ENCODE measurements around the gene HOXC11.

HOXC11 gene

DNA sequence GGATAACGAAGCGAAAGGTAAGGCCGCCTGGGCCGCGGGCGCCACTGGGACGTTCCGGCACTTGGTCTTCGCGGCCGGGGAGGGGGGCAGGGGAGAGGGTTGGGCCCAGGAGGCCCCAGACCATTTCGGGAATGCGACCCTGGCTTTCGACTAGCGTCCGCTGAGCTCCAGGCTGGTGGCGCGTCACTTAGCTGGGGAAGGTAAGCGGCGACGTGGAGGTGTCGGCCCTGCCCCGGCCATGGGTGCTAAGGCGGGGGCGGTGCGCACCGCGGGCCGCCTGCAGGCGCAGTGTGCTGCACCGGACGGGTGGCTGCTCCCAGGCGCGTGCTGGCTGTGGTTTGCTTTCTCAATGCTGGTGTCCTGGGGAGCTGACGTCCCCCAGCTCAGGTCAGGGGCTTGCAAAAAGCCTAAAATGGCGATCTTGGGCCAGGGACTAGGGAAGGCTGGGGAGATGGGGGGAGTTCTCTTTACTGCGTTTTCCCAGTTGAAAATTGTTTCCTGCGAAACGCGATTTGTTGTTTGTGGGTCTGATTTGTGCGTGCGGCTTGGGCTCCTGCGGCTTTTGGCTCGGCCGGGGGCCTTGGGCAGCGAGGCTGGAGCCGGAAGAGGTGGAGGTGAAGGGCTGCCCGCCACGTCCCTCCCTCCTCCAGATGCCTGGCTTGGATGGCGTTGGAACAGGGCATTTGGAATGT, 13.2 kb downstream of the HOXC11 start:
- no peak for DNase-seq

DNA sequence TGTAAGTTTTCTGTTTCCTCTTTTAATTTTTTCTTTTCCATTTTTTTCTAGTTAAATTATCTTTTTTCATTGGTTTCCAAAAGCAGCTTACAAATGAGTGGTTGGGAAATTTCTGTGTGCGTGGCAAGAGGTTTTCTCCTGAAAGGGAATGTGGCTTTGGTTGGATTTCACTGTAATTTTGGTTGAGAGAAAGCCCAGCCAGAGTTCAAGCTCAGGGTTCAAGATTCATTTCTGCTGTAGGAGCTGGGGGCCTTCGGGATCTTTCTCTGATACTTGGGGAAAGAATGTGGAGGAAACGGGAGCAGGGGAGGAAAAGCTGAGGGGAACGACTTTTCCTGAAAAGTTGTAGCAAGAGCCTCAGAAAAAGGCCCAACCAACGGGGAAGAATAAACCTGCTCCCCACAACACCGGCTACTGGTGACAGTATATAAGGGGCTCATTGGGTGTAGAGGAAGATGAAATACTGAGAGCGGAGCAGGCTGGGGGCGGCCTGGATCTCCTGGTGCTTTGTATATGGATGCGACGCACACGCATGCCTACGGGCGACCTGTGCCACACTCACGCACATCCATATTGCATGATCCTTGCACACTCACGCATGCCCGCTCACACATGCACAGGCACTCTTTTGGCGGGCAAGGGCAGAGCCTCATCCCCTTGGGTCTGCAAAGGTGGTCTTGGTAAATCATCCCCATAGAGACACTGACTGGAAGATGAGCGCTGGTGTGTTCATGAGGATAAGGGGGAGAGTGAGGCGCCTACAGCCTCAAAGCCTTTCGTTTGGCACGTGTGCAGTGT, 14.0 kb downstream of the HOXC11 start:
- no peak for DNase-seq

DNA sequence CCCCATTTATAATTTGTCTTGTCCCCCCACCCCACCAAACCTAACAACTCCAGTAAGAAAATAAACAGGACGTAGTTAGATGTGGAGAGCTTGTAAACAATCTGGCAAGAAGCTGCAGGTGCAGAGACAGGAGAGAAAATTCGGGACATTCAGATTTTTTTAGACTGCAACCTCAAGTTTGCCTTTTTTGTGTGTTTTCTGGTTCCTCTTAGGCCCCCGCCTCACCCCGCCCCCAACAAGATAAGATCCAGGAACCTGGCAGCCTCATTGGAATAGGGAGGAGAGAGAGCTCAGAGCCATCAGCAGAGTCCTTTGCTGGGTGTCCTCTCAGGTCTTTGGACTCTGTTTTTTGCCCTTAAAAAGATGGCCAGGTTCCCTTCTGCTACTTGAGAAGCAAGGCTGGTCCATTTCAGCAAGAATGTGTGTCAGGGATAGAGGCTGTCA, 14.9 kb downstream of the HOXC11 start:
- no peak for DNase-seq

DNA sequence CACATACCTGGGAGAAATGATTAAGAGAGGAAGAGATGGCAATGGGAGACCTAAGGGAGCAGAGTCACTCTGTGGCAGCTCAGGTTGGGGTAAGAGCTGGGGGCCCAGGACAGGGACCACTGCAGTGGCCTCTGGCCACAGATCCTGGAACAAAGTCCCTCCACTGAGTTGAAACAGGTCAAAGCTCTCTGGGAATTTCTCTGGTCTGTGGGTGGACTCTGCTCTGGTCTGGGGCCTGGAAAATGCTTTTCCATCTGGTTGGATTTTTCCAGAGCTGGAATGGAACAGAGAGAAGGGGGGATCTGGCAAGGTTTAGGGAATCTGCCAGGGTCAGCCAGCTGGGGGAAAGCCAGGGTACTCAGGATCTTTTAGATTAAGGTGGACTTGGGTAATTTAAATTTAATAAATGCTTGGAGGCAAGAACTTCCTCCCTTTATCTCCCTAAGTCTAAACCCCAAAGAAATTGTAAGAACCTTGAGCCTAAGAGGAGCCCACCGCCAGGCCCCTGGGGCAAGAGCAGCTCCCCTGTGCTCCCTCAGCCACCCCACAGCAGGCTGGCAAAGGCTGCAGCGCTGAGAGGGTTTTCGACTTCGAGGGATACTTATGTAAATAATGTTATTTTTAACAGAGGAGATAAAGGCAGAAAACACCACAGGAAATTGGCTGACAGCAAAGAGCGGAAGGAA, 15.8 kb downstream of the HOXC11 start:
- no peak for DNase-seq

DNA sequence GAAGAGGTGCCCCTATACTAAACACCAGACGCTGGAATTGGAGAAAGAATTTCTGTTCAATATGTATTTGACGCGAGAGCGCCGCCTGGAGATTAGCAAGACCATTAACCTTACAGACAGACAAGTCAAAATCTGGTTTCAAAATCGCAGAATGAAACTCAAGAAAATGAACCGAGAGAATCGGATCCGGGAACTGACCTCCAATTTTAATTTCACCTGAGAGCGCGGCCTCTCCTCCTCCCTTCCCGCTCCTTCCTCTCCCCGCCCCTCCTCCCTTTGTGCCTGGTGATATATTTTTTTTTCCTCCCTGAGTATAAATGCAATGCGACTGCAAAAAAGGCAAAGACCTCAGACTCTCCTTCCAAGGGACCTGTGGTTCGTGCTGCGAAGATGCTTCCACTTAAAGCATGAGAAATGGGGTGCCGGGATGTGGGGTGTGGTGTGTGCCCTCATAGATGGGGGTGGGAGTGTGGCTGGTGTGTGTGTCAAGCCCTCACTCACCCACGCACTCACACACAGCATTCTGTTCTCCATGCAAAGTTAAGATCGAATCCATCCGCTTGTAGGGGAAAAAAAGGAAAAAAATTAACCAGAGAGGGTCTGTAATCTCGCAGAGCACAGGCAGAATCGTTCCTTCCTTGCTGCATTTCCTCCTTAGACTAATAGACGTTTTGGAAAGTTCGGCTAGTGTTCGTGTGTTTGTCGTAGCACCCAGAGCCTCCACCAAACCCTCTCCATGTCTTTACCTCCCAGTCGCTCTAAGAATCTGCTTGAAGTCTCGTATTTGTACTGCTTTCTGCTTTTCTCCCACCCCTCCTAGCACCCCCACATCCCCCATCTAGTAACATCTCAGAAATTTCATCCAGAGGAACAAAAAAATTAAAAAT, 16.5 kb downstream of the HOXC11 start:
- no peak for DNase-seq

DNA sequence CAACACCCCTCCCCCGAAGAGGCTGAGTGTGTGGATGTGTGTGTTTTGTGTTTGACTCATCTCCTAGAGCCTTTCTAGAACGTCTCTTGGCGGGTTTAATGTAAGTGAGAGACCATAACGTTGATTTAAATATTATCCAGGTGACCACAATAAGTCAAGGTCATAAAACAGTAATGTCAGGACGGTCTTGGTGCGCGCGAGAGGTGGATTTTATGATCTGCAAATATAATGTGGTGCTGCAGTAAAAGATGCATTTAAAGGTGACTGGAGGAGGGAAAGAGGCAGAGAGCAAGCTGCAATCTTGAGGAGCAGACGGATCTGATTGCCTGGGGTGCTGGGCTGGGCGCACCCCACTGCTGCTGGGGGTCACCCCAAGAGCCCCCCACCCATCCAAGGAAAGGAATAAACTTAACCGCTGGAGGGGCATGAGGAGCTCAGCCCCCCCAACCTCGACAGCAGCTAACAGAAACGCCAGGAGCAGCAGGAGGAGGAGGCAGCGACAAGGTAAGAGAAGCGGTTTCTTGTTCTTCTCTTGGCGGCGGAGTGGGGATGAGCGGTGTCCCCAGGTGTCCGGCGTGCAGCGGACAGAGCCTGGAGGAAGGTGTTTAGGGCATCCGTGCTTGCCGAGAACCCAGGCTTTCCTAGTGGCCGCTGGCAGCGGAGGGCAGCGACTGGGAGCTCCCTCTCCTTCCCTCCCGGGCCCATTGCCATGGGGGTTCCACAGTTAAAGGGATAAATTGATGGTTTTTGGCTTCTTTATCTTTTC, 17.6 kb downstream of the HOXC11 start:
- DNase-seq = no peak

DNA sequence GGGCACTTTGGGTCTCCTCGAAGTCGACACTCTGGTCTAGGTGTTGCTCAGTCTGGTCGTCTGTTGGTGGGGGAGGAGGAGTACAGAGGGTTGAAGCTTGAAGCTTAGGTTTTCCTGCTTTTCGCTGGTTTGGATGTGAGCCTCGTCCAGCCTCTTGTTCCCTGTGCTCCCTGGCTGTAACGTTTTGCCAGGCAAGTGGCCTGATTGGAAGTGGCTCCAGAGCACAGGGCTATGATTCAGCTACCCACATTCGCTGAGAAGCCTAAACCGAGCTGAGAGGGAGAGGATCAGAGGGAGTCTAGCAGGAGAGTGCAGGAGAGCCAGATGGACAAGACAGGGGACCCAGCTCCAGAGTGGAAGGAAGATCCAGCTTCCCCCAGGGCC, 18.1 kb downstream of the HOXC11 start:
- DNase-seq = no peak

DNA sequence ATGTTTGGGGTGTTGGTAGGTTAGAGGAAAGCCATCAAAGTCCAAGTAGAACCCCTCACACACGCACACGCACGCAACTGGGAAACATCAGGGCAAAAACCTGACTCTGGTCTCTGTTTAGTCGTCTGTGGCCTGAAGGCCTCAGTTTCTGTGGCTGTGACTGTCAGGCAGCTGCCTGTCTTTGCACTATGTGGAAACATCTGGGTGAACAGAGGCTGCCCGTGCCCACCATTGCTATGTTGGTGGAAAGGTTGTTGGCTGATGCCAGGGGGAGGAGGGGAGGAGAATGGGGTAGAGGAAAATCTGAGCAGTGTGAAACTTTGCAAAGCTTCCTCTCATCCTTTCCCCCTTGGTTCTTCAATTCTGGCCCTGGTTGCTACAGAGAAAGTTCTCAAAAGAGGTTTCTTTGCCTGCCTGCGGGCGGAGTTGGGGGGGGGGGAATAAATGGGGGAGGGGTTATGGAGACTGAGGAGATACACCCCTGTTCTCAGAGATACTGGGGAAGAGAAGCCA, 19.5 kb downstream of the HOXC11 start:
- no peak for DNase-seq

DNA sequence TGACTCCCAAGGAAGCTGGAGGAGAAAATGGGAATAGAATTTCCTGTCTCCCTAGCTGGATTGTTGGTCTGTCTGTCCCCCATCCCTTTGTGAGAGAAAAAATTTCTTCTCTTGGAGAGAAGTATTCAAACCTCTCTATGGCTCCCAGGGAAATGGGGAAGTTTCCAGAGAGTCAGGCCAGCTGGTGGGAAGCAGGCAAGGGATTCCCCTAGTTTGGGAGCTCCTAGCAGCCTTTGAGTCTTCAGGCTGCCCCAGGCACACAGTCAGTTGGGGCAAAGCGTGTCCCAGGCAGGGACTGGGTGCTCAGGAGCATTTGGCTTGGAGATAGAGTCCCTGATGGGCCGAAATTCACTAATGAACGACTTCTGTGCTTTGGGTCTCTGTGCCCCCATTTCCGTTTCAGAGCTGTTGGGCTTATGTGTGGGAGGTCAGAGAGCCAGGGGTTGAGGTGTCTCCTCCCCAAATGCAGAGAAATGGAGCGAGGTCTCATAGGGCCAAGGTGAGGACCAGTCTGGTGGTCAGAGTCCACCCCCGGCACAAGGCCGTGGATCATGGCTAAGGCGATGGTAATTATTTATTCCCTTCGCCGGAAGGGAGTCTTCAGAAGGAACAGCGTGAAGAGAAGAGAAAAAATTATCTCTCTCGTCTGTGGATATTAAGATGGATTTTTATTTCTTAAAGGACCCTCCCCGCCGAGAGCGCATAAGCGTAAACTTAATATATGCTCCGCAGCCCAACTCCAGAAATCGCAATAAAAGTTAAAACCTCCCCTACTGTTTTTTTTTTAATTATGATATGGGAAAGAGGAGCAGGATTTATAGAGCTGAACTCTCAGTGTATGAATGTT, 20.5 kb downstream of the HOXC11 start:
- DNase-seq = no peak

DNA sequence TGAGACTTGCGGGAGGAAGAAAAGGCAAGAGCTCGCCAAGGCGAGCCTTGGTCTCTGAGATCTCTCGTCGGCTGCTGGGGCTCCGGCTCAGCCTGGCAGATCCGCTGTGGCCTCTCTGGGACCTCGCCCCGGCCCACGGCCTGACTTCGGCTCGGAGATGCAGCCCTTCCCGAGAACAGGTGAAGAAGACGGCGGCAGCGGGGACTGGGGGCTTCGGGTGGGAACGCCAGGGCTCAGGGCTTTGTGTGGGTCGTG, 21.0 kb downstream of the HOXC11 start:
- no peak for DNase-seq

DNA sequence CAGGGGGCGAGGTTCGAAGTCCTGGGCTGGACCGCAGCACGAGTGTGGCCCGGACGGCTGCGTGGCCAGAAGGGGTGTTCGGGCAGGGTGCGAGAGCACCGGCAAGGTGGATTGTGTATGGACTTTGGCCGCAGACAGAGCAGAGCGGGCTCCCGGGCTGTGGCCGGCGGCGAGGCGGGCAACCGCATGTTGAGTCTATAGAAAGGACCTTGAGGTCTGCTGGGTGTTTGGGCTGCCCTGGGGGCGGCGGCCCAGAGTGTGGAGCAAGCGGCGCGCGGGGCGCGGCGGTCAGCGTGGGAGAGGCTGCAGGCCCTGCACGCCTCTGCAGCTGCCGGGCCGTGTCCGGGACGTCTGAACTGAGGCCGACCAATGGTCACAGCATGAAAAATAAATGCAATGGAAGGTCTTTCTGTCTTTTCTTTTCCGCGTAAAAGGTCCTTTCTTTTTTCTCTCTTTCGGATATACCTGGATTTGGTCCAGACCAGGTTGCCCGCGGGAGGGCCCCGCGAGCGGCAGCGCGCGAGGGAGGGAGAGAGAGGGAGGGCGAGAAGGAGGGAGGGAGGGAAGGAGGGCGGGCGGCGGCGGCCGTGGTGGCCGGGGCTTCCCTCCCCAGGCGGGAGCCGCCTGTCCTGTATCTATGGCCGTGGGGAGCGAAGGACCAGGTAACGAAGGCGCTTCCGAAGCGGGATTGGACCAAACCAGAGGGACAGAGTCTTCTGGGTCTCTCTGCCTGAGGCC, 21.5 kb downstream of the HOXC11 start:
- DNase-seq = no peak

DNA sequence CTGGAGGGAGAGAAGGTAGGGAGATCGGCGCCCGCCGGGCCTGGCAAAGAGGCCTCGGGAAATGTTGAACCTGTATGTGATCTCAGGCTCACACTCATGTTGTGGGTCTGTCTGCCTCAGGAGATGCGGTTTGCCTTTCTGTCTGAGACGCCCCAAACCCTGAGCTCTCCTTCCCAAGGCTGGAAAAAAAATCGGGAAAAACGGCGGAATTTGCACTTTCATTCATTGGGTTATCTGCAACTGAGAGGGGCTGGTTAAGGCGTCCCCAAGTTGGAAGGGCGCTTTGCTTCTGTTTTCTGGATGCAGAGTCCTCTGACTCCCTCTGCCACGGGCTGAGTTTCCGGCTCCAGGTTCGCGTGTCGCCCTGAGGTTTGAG, 22.1 kb downstream of the HOXC11 start:
- no peak for DNase-seq

DNA sequence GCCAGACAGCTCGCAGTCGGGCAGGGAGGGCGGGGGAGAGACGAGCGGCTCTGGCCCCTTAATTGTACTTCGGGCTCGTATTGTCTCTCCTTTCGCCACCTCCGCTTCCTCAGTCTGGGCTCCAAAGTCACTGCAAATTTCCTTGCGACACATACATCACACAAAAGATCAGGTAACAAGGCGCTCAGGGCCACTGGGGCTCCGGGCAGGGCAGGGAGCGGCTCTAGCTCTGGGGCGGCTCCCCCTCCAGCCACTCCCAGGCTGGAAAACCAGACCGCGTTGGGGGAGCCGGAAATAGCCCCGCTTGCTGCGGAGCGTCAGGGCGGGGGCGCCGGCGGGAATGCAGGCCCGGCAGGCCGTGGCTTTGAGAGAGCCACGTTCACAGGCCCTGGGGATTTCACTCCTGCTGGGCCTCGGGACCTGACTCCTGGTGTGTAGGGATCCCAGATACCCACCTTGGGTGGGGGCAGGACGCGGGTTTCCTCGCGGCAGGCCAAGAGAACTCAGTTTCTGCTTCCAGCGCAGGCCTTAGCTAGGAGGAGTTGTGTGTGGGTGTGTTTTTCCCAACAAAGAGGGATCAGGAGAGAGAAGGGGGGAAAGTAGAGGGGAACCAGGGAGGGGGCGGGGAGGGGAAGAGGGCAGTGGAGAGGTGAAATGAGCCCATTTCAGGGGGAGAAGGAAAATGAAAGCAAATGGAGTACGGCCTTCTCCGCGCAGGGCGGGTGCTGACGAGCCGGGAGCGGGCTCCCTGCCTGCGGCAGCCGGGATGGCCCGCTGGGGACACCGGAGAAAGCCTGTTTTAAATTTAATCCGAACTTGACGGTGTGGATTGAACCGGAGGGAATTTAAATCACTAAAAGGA, 22.7 kb downstream of the HOXC11 start:
- peak; percentile 73 for DNase-seq

DNA sequence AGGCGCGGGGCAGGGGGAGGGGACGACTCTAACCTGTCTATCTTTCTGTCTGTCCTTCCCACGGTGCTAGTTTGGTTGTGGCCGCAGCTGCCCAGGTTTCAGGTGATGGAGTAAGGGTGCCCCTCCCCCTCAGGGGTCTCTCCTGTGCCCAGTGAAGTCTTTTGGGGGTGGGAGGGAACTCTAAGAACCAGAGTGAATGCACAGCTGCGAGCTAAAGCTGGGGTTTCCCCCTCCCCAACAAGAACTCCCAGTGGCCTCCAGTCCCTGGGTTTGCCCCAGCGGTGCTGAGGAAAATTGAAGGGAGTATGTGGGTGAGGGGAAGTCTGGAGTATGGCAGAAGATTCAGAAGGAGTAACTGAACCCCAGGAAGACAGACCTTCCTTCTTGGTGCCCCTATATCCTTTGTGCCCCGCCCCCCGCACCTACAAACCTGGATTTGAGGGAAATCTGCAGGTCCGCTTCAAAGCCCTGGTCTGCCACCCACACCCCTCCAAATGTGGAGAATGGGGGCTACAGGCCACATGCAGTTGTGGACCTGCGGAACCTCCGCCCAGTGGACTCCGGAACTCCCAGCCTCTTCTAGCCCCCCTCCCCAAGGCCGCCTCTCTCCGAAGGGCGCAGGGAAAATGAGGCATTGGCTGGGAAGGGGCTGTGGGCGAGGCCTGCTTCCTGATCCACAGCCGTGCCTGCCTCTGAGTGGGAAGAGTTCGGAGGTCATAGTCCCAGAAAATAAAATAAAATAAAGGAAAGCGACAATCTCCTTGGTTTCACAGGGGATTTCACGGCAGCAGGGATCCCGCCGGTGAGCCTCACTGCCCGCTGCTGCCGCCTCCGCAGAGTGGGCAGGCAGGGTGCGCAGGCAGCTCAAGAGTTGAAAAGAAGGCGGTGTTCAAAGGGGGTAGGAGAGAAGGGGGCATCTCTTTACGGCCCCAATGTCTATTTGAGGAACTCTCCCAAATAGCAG, 23.6 kb downstream of the HOXC11 start:
- no peak for DNase-seq

DNA sequence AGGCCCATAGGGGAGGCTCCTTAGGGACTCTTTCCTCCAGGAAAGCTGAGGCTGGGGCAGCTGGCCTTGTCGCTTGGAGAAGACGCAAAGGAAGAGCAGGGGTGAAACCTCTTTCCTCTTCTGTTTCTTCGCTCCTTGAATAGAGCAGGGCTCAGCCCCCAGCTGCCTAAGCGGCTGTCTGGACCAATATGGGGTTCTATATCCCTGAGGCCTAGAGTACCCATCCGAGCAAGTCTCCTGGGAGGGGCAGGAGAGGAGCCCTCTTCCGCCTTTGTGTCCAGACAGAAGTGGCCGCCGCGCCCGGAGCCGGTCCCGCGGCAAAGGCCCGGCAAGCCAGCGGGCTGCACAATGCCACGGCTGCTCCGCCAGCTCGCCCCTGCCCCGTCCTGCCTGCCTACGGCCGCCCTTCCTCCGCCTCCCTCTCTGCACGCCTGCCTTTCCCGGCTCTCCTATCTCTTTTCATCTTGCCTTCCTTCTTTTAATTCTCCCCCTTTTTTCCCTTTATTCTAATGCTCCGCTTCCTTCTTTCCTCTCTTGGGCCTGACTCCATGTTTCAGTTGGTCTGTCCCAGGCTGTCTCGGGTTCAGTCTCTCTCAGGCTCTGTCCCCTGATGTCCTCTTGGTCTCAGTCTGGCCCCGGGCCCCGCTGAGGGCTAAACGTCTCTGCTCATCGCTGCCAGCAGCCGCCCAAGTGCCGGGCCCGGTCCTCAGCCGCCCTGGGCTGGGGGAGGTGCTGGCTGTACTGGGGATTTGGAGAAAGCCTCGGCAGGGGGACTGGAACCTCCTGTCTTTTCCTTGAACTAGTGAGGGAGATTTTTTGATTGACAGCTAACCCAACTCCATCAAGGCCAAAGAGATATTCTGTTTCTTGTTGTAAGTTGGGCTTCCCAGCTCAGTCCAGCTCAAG, 24.5 kb downstream of the HOXC11 start:
- no peak for DNase-seq

DNA sequence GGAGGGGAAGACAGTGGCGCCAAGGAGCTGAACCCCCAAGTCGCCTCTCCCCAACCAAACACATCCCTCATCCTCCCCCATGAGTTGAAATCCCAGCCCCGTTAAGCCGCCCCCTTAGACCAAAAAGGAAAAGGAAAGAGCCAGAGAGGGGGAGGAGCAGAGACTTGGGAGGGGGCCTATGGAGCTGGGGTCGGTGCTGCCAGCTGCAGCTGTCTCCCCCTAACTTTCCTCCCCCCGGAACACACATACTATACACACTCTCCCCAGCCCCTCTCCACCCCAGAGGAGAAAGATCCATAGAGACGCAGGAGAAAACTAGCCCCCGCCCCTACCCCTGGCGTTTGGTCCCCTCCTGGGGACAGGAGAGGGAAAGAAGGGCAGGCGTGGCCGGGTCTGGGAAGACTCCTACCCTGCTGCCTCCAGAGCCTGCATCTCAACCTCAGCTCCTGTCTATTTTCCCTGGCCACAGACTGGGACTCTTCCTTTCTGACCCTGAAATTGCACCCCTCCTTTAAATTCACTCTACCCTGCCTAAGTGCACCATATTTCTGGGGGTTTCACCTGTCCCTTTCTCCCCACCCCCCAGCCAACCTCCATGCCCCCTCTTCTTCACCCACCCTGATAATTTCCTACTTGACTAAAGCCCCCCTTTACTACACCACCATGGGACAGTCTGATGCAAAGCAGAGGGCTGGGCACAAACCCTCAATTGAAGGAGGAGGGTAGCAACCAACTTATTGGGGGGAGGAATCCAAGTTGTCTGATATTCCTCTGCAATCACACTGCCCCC, 25.4 kb downstream of the HOXC11 start:
- no peak for DNase-seq

DNA sequence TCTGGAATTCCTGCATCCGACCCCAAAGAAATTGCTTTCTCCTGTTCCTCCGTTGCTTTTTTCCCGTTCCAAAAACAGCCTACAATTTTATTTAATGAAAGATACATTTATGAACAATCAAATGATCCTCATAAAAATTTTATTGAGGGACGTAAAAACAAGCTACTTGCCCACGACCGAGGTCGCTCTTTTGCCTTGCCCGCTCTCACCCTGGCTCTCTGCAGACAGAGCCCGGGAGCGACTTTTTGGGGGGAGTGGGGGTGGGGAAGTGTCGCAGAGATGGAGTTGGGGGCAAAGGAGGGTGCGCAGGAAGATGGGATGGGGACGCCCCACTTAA, 25.9 kb downstream of the HOXC11 start:
- DNase-seq = no peak

Measured in activated effector memory CD4-positive, alpha-beta T cell treated with anti-CD3 and anti-CD28 coated beads, Interleukin-2, amount 50 U/mL, for 16 hours (primary cell).